ENCODE measurements around the gene ISOC2.
A peak's percentile ranks its signal among the peaks of the same experiment; 100 is the strongest.

Gene ISOC2

GRCh38 chr19:55476100-55476775 is 14.8 kb upstream of the ISOC2 start, which contains the start of gene ZNF628:
Gene ZNF628, plus strand, starts transcription at chr19:55476617. Its CDS starts 3,294 bp downstream, at chr19:55479911.
- peak; percentile 94 for DNase-seq

DNA sequence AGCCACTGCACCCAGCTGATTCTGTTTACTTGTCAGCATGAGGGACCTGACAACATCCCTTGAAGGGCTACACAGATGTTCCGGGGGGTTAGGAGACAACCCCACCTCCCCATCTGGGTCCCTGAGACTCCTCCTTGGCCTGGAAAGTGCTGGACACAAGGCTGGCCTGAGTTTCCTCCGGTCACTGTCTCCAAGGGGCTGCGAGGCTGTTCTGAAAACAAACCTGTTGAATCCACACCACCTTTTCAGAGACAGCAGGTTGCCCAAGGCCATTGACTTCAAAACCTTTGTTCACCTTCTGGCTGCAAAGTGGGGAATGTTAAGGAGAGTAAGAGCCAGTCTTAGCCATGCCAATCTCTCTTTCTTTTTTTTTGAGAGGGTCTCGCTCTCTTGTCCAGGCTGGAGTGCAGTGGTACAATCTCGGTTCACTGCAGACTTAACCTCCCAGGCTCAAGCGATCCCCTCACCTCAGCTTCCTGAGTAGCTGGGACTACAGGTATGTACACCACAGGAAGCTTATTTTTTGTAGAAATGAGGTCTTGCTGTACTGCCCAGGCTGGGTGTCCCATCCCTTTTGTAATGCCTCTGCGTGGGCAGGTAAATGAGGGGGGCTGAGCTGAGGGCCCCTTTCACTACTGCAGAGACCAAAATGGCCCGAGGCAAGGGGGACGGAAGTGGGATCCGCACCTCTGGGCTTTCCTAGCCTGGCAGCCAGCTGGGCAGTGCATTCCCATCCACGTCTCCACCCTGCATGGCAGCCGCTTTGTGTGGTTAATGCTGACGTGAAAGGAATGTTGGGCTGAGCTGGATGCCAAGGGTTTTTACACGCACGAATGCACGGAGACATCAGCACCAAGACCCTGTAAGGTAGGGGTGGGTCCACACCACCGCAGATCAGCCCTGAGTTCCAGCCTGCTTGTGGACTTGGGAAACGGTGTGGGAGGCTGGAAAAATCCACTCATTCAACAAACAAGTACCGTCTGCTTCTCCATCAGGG is 13.1 kb upstream of the ISOC2 start:
- no peak for DNase-seq

DNA sequence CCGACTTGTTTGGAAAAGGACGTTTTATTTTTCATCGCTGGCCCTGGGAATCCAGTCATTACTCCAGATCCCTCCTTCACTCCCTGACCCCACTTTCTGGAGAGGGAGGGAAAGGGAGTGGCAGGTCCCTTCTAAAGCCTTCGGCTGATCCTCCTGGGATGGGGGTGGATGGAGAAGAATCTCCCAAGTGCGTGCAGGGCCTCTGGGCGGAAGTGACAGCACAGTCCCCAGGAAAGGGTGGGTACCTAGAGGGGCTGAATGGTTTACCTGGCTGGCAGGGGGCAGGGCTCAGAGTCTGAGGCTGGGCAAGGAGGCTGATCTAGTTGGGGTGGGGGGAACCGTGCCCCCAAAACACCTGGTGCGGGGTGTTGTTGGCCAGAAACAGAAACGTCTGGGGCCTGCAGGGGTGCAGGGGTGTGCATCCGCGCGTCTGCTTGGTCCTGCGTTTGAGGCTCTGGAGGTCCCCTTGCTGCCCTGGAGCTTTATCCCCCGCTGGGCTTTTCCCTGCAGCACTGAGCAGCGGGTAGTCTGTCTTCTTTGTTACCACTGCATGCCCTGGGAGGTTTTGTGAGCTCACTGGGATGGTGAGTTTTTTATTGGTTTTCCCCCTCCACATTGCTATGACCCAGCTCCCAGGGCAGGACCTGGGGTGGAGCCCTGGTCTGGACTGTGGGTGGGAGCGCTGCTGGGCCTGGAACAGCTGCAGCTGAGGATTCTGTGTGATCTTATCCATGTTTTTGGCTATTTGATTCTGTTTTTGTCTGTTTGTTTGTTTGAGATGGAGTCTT is 12.0 kb upstream of the ISOC2 start:
- no peak for DNase-seq

- no peak for DNase-seq
Observed at GRCh38 chr19:55472463-55472862, 11.0 kb upstream of the ISOC2 start.

DNA sequence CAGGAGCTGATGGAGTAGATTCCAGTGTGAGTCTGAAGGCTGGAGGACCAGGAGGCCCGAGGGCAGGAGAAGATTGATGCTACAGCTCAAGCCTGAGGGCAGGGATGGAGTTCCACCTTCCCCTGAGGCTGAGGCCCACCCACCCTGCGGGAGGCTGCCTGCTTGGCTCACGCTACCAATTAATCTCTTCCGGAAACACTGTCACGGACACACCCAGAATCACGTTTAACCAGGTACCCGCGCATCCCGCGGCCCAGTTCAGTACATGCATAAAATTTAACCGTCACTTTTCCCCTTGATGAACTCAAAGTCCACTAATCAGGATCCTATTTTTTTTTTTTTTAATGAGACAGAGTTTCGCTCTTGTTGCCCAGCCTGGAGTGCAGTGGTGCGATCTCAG is 9.8 kb upstream of the ISOC2 start:
- DNase-seq: no peak

DNA sequence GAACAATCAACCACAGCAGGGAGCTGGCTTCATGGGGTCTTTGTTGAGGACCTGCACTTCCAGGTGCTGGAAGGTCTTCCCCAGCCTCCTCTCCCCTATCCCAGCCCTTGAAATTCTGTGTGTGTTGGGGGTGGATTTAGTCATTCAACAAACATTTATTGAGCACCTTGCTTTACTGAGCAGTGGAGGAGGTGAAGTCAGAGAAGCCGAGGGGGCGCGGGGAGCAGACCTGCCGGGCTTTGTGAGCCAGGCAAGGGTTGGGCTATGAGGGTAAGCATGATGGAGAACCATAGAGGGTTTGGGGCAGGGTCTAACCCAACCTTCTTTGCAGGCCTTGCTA is 6.6 kb upstream of the ISOC2 start:
- DNase-seq: no peak

- DNase-seq: no peak
Observed at GRCh38 chr19:55467236-55468053, 6.0 kb upstream of the ISOC2 start.

- no peak for DNase-seq
Observed at GRCh38 chr19:55466241-55466614, 4.8 kb upstream of the ISOC2 start.

GRCh38 chr19:55465460-55466240 is 4.2 kb upstream of the ISOC2 start:
- no peak for DNase-seq

DNA sequence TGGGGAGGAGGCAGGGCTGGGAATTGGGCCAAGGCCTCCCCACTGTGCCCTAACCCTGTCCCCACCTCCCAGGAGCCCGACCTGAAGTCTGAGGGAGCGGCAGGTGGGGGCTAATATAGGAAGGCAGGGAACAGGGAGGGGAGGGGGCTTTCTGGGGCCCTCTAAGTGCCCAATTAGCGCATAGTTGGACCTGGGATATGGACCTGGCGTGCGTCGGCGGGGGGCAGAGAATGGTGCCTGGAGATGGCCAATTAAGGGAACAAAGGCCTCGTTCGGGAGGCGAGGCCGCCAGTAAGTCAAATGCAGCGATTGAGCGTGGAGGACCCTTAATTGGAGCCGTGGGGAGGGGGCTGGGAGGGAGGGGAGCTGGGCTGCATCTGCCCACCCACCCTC is 3.2 kb upstream of the ISOC2 start, which contains the start of gene C19orf85:
C19orf85 (minus strand) TSS at position 90 of the 393 bp plus-strand sequence. CDS start 197 bp downstream, outside the sequence.
- no peak for DNase-seq

DNA sequence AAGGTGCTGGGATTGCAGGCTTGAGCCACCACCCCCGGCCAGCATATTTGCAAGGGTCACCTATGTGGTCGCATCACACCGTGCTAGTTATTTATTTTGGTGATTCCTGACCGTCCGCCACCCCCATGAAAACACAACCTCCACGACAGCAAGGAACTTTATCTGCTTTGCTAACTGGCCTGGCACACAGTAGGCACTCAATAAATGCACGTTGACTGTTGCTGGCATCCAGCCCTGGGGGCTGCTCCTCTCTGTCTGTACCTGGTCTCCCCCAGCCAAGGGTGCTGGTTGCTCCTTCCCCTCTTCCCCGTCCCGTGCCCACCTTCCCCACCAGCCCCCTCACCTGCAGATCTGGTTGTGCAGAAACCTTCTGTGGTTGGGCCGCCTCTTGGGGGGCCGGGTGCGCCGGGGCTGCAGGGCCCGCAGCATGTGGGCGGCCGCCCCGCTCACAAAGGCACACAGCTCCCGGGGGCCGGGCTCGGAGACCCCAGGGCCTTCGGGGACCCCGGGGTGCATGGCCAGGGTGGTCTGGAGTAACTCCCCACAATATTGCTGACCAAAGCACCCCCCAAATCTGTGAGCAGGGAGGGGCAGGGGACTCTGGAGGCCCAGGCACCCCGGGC is 2.7 kb upstream of the ISOC2 start:
- no peak for DNase-seq

- no peak for DNase-seq
Observed at GRCh38 chr19:55463583-55464031, 2.2 kb upstream of the ISOC2 start.

DNA sequence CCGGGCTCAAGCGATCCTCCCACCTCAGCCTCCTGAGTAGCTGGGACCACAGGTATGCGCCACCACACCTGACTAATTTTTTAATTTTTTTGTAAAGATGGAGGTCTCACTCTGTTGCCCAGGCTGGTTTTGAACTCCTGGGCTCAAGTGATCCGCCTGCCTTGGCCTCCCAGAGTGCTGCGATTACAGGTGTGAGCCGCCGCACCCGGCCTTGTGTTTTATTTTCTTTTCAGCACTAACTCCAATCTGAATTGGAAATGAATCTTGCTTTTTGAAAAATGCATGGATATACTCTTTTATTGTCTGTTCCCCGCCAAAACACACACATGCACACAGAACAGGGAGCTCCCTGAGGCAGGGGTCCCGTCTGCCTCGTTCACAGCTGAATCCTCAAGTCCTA is 1.3 kb upstream of the ISOC2 start:
- no peak for DNase-seq

DNA sequence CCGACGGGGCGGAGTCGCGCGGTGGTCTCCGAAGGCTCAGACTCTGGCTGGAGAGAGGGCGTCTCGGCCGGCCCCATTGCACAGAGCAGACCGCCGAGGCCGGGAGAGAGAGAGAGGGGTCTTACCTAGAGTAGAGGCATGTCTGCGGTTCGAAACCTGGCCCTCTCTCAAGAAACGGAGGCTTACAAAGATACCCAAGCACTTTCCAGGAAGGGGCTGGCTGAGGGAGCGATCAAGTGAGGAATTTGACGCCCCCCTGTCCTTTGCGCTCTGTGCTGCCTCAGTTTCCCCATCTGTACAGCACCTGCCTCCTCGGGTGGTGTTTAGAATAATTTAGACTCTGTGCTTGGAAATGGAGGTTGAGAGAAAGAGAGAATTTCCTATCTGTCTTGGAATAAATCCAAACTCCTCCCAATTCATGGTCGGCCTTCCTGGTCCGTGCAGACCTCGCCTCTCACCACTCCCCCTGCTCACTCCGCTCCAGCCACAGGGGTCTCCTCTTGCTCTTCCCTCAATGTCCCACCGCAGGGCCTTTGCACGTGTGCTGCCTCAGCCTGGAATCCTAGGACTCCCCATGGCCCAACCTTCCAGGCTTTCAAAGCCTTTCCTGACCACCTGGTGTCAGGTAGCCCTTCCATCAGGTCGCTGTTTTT is 658 bp upstream of the ISOC2 start:
- no peak for DNase-seq

DNA sequence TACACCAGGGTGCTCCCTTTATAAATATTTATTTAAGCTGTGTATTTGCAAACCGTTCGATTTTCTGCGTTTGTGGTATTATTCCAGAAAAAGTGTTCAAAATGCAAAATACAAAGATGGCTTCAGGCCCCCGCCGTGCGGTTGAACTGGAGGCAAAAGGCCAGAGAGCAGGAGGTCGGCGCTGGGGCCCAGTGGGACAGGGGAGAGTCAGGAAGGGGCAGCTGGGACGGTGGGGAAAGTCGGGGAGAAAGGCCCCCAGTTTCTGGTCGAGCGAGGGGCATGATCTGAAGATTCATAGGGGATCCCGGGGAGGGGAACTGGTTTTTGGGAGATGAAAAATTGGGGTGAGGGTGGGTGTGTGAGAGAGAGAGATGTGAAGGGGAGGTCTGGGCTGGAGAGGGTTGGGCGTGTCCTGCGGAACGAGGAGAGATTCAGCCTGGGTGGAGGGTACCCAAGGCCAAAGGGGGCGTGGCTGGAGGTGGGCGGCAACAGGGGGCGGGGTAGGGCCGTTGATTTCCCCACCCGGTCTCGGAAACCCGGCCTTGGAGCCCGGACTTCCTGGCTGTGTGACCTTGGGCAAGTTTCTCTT is 678 bp downstream of the ISOC2 start:
- DNase-seq: no peak

GRCh38 chr19:55459950-55460657 is 1.3 kb downstream of the ISOC2 start:
- DNase-seq: no peak

GRCh38 chr19:55459551-55459949 is 1.9 kb downstream of the ISOC2 start:
- DNase-seq: no peak

- no peak for DNase-seq
Observed at GRCh38 chr19:55457683-55458457, 3.6 kb downstream of the ISOC2 start.
